Stimulated activated CD4-positive, alpha-beta T cell treated with anti-CD3 and anti-CD28 coated beads, Interleukin-15, amount 100 ng/mL, for 48 hours (primary cell): Measurements from ENCODE around the gene CENPM.

Source experiments
- DNase-seq, 2 donors: peaks; one replicate each; pipeline ENCODE4 v3.0.0-alpha.2; 2020; ENCODE audit warnings: low read depth in 2 of 2

CENPM gene

DNA sequence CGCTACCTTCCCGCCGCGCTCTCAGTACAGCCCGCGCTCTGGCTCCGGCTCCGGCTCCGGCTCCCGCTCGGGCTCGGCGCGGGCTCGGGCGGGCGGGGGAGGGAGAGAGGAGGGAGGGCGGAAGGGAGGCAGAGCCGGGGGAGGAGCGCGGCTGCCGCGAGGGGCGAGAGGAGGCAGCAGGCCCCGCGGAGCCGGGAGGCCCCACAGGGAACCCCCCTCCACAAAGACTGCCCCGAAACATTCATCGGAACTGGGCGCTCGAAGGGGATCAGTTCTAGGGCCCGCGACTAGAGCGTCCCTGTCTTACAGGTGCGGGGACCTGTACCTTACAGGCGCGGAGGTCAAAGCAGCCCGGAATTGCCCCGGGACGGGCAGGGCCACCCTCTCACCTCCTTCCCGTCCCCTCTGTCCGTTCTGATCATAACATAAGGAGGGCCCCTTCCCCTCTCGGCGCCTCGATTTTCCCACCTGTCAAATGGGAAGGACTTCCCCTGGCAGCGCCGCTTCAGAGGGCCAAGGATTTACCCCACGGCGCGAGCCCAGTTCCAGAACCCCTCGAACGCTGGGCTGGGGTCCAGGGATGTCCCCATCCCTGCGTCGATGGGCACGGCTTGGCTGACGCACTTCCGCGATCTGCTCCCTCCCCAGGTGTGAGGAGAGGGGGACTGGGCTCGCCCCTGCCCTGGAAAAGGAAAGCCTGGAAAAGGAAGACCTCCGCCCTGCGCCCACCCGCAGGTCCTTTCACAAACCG, 31.7 kb downstream of the CENPM start, which contains the start of gene SHISA8:
SHISA8 (minus strand) TSS at position 40 of the 751 bp plus-strand sequence. CDS start 407 bp downstream, outside the sequence.
- DNase-seq, result peak in 1 of 2 donors; percentile 45

DNA sequence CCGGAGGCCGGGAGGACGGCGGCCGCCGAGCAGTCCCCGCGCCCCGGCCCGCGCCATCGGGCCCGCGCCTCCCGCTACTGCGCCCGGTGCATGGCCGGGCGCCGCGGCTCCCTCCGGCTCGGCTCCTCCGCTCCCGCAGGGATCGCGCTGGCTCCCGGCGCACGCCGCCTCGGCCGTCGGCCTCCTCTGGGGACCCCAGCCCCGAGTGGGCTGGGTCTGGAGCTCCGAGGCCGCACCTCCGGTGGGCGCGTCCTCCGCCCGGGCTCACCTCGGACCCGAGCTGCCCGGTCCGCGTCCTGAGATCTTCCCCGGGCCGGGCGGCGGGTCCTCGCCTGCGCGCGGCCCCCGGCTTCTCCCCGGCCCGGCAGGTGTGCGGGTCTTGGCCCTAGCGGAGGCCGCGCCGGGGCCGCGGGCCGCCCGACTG, 32.3 kb downstream of the CENPM start:
- no peak for DNase-seq

DNA sequence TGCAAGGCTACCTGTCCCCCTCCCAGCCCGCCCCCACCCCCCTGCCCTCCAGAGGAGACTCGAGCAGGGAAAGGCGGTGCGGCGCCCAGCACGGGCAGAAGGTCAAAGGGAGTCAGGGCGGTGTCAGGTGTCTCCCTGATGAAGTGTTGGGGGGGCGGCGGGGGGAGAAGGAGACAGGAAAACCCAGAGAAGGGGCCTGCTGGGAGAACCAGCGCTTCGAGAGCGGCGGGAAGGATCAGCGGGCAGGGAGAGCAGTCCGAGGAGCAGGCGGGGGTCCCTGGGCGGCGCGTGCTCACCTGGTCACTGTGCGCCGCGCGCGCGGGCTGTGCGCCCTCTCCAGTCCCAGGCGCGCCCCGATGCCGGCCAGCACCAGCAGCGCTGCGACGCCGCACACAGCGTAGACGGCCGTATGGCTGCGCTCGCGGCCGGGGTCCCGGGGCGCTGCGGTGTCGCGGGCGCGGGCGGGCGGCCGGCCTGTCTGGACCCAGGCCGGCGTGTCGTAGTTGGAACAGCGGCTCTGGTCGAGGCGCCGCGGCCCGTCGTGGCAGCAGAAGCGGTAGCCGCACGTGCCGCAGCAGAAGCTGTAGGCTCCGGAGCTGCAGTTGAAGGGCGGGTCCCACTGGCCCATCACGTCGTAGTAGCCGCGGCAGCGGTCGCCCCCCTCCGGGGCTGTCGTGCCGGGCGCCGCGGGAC, 33.0 kb downstream of the CENPM start:
- no peak for DNase-seq

DNA sequence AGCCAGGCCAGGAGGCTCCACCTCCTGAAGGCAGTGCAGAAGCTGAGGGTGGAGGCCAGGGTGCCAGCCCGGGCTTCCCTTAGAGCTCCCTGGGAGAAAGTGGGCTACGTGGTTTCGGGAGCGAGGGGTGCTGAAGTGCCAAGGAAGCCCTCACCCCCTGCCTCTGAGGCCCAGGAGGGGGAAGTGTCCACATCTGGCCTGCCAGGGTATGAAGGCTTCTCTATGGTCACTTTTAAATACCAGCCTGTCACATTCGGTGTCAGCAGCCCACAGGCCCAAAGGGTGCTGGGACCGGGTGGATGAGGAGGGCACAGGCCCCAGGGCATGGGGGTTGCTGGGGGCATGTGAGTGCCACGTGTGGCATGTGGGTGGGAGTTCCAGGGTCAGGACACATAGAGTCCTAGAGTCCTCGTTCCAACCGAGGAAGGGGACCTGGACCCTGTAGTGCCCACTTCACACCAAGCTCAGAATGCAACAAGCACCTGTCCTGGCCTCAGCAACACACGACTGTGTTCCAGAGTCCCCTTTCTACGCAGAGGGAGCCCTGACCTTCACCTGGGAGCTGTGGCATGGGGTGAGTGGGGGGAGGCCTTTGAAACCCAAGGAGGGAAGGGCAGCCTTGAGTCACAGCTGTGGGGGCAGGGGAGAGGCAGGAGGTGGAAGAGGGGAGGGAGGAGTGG, 33.8 kb downstream of the CENPM start:
- no peak for DNase-seq

DNA sequence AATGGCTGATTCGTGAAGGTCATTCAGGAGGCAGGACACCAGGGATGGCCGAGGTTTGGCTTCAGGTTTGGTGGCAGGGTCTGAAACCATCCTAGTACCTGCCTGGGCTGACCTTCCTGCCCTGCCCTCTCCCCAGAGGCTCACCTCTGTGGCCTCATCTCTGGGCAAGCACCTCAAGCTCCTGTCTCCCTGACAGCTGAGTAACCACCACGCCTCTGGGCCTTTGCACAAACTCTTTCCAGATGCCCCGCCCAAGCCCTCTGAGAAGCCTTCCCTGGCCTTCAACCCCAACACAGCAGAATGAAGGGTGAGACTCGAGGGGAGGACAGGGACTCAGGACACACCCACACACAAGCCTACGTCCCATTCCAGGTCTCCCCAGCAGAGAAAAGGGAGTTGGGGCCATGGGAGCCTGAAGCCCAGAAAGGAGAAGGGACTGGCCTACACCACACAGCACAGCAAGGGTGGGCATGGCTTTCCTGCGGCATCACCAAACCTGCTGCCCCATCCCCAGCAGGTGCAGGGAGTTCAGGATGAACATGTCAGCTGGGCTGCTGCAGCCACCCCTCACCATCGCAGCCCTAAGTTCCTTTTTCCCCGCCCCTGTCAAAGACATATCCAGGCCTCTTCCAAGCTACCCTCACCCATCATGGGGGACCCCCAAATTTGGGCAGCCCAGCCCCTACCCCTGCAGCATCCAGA, 34.5 kb downstream of the CENPM start:
- DNase-seq, result no peak

DNA sequence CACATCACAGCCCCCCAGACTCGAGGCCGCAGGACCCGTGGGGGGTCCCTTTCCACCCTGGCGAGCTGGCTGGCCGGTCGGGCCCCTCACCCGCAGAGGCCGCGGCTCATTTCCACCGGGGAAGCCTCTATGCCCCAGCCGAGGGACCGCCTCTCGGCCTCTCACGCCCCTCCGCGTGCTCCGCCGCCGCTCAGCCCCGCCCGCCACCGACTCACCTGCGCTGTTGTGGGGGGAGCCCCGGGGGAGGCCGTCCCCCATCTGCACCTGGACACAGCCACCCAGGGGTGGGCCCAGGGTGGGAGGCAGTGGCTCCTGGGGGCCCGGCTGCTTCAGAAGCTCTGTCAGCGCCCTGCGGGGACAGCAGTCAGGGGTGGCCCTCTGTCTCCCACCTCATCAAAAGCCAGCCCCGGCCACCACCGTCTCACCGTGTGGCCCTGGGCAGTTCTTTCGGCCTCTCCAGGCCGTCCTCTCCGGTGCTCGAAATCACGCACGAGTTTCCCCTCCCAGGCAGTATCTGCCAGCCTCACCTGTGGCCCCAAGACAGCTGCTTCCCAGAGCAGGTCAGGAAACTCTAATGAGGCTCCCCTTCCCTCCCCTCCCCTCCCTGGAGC, 35.8 kb downstream of the CENPM start:
- no peak for DNase-seq

DNA sequence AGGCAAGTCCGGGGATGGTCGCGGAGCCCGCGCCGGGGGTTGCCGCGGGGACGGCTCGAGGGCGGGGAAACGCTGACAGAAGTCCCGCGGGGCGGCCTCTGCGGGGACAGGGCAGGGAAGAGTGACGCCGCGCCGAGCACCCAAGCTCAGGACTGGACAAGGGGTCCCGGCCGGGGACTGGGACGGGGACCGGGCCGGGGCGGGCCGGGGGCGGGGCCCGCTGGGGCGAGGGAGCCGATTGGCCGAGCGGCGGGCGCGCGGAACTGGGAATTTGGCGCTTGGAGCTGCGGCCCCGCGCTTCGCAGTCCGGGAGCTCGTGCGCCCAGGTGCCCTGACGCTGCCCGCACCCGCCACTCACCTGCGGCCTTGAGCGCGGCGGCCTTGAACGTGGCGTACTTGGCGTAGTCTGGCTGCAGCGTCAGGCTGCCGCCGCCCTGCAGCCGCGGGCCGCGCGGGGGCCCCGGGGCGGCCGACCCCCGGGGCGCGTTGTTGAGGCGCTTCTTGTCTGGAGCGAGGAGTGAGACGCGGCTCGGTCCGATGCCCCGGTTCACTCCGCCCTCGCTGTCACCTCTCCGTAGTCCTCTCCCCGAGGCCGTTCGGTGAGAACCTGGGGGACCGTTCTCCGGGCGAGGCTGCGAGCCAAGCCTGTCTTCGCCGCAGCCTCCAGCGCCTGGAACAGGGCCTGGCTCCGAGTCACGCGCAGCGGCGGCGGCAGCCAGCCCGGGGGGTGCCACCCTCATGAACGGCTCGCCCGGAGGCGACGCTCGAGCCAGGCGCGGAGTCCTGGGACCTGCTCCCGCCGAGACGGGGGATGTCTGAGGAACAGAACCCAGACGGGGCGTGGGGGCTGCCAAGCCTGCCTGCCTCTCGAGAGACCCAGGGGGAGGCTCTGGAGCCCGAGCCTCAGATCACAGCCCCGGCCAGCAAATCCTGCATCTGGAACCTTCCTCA, 36.6 kb downstream of the CENPM start:
- DNase-seq, result no peak

DNA sequence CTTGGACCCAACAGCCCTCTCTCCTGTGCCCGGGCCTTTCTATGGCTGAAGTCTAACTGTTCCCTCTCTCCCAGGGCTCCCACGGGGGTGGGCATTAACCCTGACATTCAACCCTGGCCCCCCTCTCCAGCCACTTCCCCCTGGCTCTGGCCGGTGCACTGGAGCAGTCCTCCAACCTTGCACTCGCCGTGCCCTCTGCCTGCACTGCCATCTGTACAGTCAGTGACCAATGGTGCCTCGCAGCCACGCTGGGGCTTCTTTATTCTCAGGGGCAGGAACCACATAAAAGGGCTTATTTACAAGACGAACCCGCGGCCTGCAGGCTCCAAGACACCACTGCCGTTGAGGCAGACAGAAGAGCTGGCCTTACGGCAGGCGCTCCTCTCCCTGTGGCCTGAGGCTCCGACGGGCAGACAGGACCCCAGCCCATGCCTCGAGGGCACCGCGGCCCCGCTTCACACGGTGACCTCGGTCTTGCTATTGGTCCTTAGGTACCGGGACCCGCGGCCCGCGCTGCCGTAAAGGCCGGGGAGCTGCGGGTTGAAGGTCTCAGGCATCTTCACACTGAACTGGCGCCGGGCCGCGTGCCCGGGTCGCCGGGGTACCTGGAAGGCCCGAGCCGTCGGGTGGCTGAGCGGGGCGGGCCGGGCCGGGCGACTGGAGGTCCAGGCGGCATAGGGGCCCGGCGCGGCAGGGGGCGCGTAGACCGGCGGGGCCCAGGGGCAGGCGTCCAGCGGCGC, 37.5 kb downstream of the CENPM start:
- DNase-seq, result no peak

DNA sequence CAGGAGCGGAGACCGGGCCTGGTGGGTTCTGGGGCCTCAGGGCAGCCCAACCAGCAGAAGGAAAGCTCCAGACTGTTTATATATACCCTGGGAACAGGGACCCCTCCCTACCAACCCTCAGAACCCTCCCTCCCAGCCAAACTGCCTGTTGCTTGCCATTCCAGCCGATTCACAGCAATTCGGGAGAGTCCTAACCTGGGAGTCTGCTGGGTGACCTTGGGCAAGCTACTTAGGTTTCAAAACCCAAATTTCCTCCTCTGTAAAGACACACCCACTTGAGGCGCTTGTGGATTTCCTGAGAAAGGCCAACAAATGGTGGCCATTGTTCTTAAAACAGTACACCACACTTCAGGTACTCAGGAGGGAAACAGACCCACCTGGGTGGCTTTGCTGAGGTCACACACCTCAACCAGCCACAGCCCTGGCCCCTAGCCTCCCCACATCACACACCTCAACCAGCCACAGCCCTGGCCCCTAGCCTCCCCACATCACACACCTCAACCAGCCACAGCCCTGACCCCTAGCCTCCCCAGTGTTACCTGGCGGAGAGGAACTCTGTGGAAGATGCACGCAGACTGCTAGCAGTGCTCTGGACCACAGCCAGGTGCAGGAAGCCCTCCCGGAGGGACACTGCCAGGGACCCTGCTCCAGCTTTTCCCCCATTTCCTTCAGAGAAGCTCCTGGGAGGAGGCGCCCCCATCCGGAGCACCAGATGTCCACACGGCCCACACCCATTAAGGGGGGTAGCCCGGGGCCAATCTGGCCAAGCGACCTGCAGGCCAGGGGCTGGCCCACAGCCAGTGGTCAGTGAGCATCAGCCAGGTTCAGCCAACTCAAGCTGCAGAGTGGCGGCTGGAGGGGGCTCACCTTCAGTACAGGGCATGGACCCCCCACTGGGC, 38.3 kb downstream of the CENPM start:
- DNase-seq, result no peak

DNA sequence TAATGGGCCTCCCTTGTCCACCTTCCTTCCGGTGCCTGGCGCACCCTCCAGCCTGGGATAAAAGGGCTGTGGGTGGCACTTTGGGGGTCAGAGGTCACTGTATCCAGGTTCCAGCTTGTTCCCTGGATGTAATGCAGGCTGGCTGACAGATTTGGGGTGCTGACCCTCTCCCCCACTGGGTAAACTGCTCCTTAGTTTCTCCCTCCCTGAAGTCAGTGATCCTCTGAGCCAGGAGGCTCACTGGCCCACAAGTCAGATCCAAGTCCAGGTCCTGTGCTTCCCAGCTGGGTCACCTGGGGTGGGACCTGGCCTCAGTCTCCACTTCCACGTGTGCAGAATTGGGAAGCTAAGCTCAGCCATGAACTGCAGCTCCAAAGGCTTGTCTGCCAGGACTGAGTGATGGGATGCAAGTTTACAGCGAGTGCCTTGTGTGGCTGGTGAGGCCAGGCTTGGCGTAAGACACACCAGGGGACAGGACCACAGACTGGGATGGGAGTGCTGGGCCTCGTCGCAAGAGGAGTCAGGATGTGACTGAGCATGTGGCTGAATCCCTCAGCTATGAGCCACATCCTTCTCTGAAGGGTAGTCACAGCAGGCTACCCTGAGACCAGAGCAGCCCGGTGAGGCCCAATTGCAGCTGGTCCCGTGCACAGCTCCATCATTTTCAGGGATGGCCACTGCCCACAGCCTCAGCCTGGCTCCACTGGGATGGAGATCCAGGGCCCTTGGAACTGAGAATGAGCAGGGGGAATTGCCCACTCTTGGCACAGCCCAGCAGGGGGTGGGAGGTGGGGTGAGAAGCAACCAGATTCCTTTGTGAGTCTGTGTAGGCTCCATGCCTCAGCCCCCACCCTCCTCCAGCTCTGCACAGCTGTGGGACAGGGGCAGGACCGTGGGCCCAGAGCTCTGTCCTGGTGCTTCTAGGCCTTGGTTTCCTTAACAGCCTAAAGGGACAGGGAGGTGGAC, 39.2 kb downstream of the CENPM start:
- no peak for DNase-seq

DNA sequence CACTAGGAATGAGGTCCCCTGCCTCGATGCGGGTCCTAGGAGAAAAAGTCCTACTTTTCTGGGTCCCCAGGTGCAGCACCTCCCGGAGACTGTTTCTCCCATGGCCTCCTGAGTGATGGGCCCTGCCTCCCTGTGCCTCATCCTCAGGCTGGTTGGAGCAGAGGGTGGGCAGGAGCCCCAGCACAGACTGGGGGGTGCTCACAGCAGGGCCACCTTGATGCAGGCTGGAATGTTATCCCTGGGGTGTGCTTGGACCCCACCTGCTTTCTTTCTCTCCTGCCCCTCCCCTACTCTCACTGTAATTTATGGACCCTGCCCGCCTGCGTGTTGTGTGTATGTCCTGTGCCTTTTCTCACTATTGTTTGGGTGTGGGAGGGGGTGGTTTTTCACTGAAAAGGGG, 40.1 kb downstream of the CENPM start:
- DNase-seq, result no peak

DNA sequence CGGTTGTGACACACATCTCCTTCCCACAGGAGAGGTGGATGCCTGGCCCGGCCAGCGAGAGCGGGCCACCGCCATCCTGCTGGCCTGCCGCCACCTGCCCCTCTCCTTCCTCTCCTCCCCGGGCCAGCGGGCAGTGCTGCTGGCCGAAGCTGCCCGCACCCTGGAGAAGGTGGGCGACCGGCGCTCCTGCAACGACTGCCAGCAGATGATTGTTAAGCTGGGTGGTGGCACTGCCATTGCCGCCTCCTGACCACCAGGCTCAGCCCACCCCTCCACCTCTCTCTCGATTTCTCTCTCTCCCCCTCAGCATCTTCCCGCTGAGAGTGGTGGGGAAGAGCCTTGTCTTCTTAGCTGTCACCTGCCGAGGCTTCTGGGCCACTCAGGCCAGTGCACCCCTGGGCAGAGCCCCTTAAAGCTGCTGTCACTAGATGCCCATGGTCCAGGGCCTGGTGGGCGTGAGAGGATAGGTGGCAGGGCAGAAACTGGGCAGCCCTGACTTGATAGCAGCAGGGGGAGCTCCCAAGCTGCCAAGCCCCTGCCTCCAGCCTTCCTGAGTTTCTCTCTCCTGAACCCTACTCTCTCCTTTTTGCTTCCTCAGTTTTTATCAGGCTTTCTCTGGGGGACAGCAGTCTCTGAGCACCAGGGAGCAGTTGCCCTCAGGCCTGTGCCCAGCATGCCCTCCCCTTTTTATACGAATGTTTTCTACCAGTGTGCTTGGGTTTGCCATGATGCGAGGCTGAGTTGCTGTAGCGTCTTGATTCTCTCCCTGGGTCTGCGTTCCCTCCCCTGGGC, 41.3 kb downstream of the CENPM start:
- DNase-seq, result no peak

DNA sequence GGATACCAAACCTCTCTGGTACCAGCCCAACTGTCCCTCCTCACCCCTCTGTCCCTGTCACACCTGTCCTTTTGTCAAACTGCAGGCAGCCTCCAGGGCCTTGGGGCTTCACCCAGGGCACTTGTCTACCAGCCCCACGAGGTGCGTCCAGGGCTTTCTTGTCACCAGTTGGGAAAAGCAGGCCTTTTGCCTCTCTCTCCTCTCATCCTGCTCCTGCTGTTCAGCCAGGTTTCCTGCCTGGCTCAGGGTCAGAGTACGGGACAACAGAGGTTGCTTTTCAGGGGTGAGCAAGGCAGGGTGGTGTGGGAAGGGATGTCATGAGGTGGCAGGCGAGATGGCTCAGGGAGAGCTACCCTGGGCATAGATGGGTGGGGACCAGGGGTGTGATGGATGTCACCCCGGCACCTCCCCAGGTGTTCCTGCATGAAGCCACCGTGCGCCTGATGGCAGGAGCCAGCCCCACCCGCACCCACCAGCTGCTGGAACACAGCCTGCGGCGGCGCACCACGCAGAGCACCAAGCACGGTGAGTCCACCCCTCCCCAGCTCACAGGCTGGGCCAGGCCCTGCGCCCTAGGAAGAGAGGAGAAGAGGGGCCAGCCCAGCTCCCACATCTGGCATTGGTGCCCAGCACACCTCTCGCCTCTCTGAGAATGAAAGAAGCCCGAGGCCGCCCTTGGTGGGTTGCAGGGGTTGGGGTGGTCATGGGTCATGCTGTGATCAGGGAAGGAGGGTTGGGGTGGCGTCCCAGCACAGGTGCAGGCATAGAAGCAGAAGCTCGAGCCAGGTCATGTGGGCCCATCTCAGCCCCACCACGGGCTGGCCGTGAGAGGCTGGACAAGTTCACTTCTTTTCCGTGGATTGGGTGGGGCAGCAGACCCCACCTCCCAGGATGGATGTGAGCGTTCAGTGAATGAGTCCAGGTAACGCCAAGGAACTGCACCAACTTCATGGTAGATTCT, 42.2 kb downstream of the CENPM start:
- DNase-seq, result no peak

DNA sequence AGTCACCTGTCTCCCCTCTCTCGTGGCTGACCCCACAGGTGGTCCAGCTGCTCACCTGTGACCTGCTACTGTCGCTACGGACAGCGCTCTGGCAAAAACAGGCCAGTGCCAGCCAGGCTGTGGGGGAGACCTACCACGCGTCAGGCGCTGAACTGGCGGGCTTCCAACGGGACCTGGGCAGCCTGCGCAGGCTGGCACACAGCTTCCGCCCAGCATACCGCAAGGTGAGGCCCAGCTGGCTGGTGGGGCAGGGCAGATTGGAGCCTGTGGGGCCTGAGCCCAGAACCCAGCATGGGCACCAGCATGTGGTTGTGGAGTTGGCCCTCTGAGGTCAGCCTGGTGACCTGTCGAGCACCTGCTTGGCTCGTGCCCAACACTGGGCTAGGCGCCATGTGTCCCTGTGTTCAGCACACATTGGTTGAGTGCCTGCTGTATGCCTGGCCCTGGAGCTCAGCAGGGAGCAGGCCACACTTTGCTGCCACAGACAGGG, 44.0 kb downstream of the CENPM start:
- no peak for DNase-seq

DNA sequence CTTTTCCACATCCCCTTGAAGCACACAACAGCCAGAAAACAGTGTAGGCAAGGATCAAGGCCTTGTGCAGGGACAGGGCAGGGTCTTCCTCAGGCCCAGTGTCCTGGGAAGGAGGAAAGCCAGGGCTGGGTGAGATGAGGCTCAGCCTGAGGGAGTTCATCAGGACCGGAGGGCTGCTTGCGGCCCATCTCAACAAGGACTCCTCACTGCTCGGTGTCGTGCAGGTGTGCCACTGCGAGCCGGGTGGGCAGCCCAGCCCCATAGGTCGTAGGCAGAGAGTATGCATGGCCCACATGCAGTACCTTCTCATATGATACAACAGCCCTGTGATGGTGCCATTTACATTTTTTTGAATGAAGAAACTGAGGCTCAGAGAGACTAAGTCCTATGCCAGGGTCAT, 44.9 kb downstream of the CENPM start:
- no peak for DNase-seq
